Activated naive CD4-positive, alpha-beta T cell treated with anti-CD3 and anti-CD28 coated beads, Interleukin-2, amount 50 U/mL, for 72 hours (primary cell): ENCODE data around the gene RNGTT. TPM values are rescaled to one million over a fixed set of nuclear protein-coding genes. Genes with fewer than 3 reads are reported as not detected.
A peak's percentile ranks its signal among the peaks of the same experiment; 100 is the strongest.

Experiments used
- ATAC-seq, 2 donors: fragments of 150-1000 bp; cut with Tn5 transposase; 2 replicates each; pipeline ENCODE4 v1.10.0; 2021; ENCODE audit warnings: mild to moderate bottlenecking in 2 of 2, moderate library complexity in 2 of 2
- DNase-seq, 2 donors: peaks; one replicate each; pipeline ENCODE4 v3.0.0; 2021 to 2022; ENCODE audit warnings: low spot score in 2 of 2
- H3K27ac Mint-ChIP-seq, 2 donors: one replicate each; pipeline ENCODE4 v1.8.0; 2022; ENCODE audit warnings: mild to moderate bottlenecking in 2 of 2, mixed read lengths in 2 of 2
- H3K36me3 Mint-ChIP-seq, 2 donors: one replicate each; pipeline ENCODE4 v1.8.0; 2022; ENCODE audit warnings: mixed read lengths in 2 of 2
- H3K9me3 Mint-ChIP-seq, 2 donors: one replicate each; pipeline ENCODE4 v1.8.0; 2022; ENCODE audit warnings: mixed read lengths in 2 of 2
- total RNA-seq, 2 donors: library from RNA; stranded (reverse); gene quantifications; one replicate each; pipeline ENCODE4 v1.2.3, GENCODE V29; 2022

The RNGTT gene
- 10 to 100 TPM; 22.3 to 28.7 TPM for total RNA-seq

- DNase-seq = peak; percentile 97
- H3K9me3 Mint-ChIP-seq = peaks cover 0 to 5% of the 10 kb centered on the region in 2 donors
- ATAC-seq = peak; percentile 100
- H3K36me3 Mint-ChIP-seq = peaks cover 20 to 22% of the 10 kb centered on the region in 2 donors
- peak within 1 kb of the TSS; percentile 98 for H3K27ac Mint-ChIP-seq
Measured at GRCh38 chr6:88963139-88964090, at the start of gene RNGTT. TSS of gene RNGTT (minus strand) at chr6:88963618. CDS start at chr6:88963409, 209 bp downstream.

GRCh38 chr6:89011436-89011835, 48.0 kb upstream of the RNGTT start:
- Mint-ChIP-seq H3K27ac (no peak overlapping the region), H3K36me3 (peaks cover 5 to 6% of the 10 kb centered on the region in 2 donors)
- no peak for DNase-seq

GRCh38 chr6:89010825-89011224, 47.4 kb upstream of the RNGTT start:
- Mint-ChIP-seq H3K36me3 (peaks cover 1 to 5% of the 10 kb centered on the region in 2 donors), H3K9me3 (peaks cover under 1 to 4% of the 10 kb centered on the region in 2 donors), H3K27ac (no peak overlapping the region)
- no peak for DNase-seq
- no peak for ATAC-seq

More at GRCh38 chr6:89011436-89011835, 48.0 kb upstream of the RNGTT start:
- peaks cover 4 to 8% of the 10 kb centered on the region in 2 donors for H3K9me3 Mint-ChIP-seq
- ATAC-seq = no peak

- Mint-ChIP-seq H3K9me3 (no peaks in the 10 kb centered on the region), H3K36me3 (peaks cover 0 to 5% of the 10 kb centered on the region in 2 donors), H3K27ac (no peak overlapping the region)
- ATAC-seq = no peak
- DNase-seq = no peak
Measured at GRCh38 chr6:89009624-89010059, 46.2 kb upstream of the RNGTT start.

- H3K36me3 Mint-ChIP-seq = peaks cover 0 to 5% of the 10 kb centered on the region in 2 donors
- DNase-seq (no peak), ATAC-seq (no peak)
- H3K27ac Mint-ChIP-seq = no peak overlapping the region
- no peaks in the 10 kb centered on the region for H3K9me3 Mint-ChIP-seq
Measured at GRCh38 chr6:89008815-89009374, 45.5 kb upstream of the RNGTT start.

DNA sequence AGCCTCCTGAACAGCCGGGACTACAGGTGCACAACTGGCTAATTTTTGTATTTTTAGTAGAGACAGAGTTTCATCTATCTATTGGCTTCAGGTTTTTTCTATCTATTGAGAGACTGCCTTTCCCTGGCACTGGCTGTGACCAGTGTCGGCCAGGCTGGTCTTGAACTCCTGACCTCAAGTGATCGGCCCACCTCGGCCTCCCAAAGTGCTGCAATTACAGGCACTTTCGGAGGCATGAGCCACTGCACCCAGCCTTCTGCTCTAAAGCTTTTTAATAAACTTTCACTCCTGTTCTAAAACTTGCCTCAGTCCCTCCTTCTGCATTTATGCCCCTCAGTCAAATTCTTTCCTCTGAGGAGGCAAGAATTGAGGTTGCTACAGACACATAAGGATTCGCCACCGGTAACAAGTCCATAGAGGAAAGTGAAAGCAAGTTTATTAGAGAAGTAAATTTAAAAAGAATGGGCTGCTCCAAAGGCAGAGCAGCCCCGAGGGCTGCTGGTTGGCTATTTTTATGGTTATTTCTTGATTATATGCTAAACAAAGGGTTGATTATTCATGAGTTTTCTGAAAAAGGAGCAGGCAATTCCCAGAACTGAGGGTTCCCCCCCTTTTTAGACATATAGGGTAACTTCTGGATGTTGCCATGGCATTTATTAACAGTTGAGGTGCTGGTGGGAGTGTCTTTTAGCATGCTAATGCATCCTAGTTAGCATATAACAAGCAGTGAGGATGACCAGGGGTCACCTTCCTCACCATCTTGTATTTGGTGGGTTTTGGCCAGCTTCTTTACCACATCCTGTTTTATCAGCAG, 44.8 kb upstream of the RNGTT start:
- H3K9me3 Mint-ChIP-seq = no peaks in the 10 kb centered on the region
- DNase-seq (no peak), ATAC-seq (no peak)
- H3K36me3 Mint-ChIP-seq = peaks cover 0 to 5% of the 10 kb centered on the region in 2 donors
- no peak overlapping the region for H3K27ac Mint-ChIP-seq

DNA sequence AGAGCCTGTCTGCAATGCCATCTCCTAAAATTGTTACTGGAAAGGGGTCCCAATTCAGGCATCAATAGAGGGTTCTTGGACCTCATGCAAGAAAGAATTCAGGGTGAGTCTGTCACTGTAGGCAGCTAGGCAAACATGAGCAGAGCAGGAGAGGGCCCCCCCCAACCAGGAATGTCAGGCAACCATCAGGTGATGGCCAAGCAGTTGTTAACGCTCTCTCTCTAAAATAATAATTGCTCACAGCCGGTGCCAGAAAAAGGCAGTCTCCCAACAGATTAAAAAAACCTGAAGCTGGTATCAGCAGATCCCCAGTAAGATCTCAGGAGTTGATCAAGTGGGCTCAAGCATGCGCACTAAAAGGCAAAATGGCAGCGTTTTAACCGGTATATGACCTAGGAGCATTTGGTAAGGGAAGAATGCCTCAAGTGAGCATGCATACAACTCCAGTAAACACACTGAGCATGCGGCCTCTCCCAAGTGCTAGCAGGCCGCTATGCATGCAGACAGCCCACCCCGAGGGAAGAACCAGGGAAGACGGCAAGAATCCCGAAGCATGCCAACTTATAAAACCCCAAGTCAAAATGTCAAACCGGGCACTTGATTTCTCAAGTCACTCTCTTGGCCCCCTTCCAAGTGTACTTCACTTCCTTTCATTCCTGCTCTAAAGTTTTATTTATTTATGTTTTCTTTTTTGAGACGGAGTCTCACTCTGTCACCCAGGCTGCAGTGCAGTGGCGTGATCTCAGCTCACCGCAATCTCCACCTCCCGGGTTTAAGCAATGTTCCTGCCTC, 44.0 kb upstream of the RNGTT start:
- ATAC-seq (no peak), DNase-seq (no peak)
- Mint-ChIP-seq H3K36me3 (peaks cover 0 to 5% of the 10 kb centered on the region in 2 donors), H3K27ac (no peak overlapping the region), H3K9me3 (no peaks in the 10 kb centered on the region)

- H3K36me3 Mint-ChIP-seq = no peaks in the 10 kb centered on the region
- H3K27ac Mint-ChIP-seq = no peak overlapping the region
- H3K9me3 Mint-ChIP-seq = no peaks in the 10 kb centered on the region
- DNase-seq (no peak), ATAC-seq (no peak)
Measured at GRCh38 chr6:89002523-89002922, 39.1 kb upstream of the RNGTT start.

DNA sequence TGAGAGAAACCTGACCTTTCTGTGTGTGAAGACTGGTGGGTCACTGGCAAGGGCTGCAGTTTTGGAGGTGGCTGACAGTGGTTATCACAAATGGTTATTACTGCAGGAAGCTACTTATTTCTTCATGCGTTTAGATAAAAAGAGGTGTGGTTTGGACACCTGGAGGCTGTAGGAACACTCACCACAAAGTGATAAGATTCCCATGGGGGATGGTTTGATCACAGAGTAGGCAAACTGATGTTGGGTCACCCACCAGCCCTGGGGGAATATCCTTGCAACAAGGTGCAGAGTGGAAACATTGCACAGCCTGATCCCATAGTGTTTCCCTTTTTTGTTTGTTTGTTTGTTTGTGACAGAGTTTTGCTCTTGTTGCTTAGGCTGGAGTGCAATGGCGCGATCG, 33.9 kb upstream of the RNGTT start:
- no peaks in the 10 kb centered on the region for H3K36me3 Mint-ChIP-seq
- H3K27ac Mint-ChIP-seq = no peak overlapping the region
- H3K9me3 Mint-ChIP-seq = no peaks in the 10 kb centered on the region
- ATAC-seq (no peak), DNase-seq (no peak)

DNA sequence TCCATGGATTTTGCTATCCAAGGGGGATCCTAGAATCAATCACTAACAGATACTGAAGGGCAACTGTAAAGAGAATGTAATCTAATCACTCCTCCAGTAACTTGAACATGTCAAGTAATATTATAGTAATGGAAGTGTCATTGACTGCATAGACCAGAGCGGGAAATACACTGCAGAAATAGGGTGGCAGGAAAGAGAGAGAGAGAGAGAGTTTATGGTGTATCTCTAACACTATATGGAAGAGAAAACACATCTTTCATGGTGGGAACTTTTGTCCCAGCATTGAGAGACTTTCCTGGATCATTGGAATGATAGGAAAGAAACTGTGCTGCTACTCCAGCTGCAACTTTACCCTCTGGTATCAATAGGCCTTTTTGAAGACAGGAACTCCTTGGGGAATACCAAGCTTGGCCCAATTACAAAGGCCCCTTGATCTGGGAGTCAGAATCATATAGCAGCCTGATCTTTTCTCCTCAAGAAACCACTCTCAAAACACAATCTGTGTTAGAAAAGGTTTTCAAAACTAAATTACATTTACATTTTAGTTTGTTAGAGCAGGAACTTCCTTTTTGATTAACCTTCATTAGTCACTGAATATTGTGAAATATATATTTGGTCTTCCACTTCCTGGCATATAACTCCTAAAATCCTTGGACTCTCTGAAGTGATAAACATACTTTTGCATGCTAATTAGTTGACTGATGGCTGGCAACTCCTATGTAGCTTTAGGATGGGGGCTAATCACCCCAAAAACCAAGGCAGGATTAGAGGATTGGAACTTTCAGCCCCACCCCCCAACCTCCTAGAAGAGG, 29.5 kb upstream of the RNGTT start:
- no peaks in the 10 kb centered on the region for H3K9me3 Mint-ChIP-seq
- no peak for ATAC-seq
- no peak for DNase-seq
- H3K27ac Mint-ChIP-seq = no peak overlapping the region
- no peaks in the 10 kb centered on the region for H3K36me3 Mint-ChIP-seq

DNA sequence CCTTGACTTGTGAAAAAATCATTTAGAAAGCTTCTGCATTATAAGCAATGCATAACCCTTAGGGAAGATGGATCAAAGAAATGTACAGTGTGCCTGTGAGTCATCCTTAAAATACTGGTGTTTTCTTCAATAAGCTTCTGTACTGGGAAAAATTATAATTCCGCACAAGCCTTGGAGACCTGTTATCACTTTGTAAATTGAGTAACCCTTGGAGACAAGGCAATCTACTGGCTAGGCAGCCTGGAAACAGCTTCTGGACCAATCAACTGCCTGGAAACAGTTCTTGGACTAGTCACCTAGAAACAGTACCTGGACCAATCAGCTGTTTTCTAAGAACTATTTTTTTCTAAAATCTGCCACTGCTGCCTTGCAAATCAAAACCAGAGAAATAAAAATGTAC, 25.8 kb upstream of the RNGTT start:
- H3K36me3 Mint-ChIP-seq = no peaks in the 10 kb centered on the region
- DNase-seq (no peak), ATAC-seq (no peak)
- no peaks in the 10 kb centered on the region for H3K9me3 Mint-ChIP-seq
- H3K27ac Mint-ChIP-seq = no peak overlapping the region

DNA sequence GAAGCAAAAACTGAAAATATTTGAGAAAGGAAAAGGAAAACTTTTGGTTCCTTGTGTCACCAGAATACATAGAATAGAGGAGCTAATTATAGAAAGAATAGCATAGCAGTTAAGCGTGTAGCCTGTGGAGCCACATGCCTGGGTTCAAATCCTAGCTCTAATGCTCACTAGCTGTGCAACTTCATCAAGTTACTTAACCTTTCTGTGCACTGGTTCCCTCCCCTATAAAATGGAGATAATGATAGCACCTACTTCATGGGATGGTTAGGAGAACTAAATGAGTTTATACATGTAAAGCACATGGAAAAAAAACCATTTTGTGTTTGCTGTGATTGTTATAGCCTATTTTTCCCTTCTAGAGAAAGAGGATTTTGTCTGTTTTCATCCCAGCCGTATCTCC, 24.5 kb upstream of the RNGTT start:
- DNase-seq = no peak
- no peak for ATAC-seq
- Mint-ChIP-seq H3K9me3 (no peaks in the 10 kb centered on the region), H3K27ac (no peak overlapping the region), H3K36me3 (no peaks in the 10 kb centered on the region)

DNA sequence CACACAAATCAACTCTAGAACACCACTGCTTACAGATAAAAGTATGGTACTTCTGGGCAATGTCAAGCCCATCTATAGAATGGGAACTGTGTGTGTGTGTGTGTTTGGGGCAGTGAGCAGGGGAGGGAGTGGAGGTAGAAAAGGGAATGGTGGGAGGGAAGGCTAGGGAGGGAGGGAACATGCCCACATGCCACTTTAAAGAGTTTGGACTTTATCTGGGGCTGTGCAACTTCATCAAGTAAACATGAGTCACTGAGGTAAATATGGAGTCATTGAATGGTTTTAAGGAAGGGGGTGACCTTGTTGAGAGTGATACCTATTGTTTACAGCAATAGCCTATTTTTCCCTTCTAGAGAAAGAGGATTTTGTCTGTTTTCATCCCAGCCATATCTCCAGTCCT, 22.5 kb upstream of the RNGTT start:
- no peaks in the 10 kb centered on the region for H3K9me3 Mint-ChIP-seq
- H3K27ac Mint-ChIP-seq = no peak overlapping the region

DNA sequence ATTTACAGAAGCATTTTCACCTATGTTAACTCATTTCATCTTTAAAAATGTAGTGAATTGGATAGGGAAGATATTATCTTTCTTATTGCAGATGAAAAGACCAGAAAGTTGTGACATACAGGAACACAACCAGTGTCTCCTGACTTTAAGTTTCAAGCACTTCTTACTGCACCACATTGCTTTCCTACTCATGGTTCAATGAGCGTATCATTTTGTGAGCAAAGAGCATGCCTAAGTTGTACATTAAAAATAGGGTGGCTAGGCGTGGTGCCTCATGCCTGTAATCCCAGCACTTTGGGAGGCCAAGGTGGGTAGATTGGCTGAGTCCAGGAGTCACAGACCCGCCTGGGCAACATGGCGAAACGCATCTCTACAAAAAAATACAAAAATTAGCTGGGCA, 21.2 kb upstream of the RNGTT start:
- no peaks in the 10 kb centered on the region for H3K9me3 Mint-ChIP-seq
- no peak for DNase-seq

More for the DNA sequence above, 22.5 kb upstream of the RNGTT start:
- H3K36me3 Mint-ChIP-seq = no peaks in the 10 kb centered on the region
- DNase-seq = no peak
- no peak for ATAC-seq

DNA sequence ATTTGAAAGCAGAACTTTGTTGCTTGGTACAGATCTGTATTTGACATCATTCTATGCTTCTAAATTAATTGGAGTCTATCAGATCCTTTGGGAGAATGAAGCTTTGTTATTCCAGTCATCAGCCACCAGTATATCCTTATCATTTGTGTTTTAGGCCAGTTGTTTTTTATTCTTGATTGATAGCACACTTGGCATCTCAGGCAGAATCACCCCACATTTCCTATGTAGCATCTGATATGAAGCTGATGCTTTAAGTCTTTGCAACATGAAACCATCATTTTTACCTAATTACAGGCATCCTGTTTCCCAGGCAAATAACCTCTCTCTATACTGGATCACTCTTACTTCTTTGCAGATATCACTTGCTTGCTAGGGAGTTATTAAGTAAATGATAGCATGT, 20.7 kb upstream of the RNGTT start:
- Mint-ChIP-seq H3K9me3 (no peaks in the 10 kb centered on the region), H3K27ac (no peak overlapping the region), H3K36me3 (no peaks in the 10 kb centered on the region)
- DNase-seq (no peak), ATAC-seq (no peak)

More for the DNA sequence above, 21.2 kb upstream of the RNGTT start:
- H3K36me3 Mint-ChIP-seq = no peaks in the 10 kb centered on the region
- ATAC-seq = no peak
- no peak overlapping the region for H3K27ac Mint-ChIP-seq
